ENCODE measurements around the gene ZNF516.

The ZNF516 gene

GRCh38 chr18:76370201-76370600 is 124.8 kb downstream of the ZNF516 start:
- H4K91ac ChIP-seq (ENCODE audit: low read length) = no peak overlapping the region
- H3K4me2 ChIP-seq (ENCODE audit: low read length, poor library complexity, severe bottlenecking) = no peak overlapping the region
- no peak overlapping the region for H3K23ac ChIP-seq (ENCODE audit: low read length in 2 of 2)
- no peak overlapping the region for H3K4ac ChIP-seq (ENCODE audit: low read depth in 1 of 2, low read length in 2 of 2)
- no peaks in the 10 kb centered on the region for H3K27me3 ChIP-seq (ENCODE audit: control insufficient read depth in 1 of 2, insufficient read depth in 1 of 2, low read length in 2 of 2)
- H3K27ac ChIP-seq (ENCODE audit: low read length, poor library complexity, severe bottlenecking) = no peak overlapping the region
- H4K8ac ChIP-seq (ENCODE audit: low read length) = no peak overlapping the region
- DNase-seq = no peak
- 98% methylated on average over 12 of the region's 12 CpGs for WGBS
- no peak overlapping the region for H2BK5ac ChIP-seq (ENCODE audit: low read depth, low read length, poor library complexity, severe bottlenecking)
- H3K4me1 ChIP-seq (ENCODE audit: control insufficient read depth, insufficient read depth, low read depth, low read length) = peaks cover 12% of the 10 kb centered on the region
- no peak overlapping the region for H2BK120ac ChIP-seq (ENCODE audit: low read depth, low read length)
- no peak overlapping the region for H2BK15ac ChIP-seq (ENCODE audit: low read depth, poor library complexity, severe bottlenecking)
- no peak overlapping the region for H2AFZ ChIP-seq (ENCODE audit: low read depth, low read length)
- no peak overlapping the region for H3K9ac ChIP-seq (ENCODE audit: low read length)
- no peaks in the 10 kb centered on the region for H3K9me3 ChIP-seq (ENCODE audit: control insufficient read depth, low read length)
- no peak overlapping the region for H3K14ac ChIP-seq (ENCODE audit: low read length in 2 of 2)
- no peak overlapping the region for H3K4me3 ChIP-seq (ENCODE audit: insufficient read depth in 1 of 2, low read depth in 1 of 2, low read length in 2 of 2)
- no peak overlapping the region for H2AK5ac ChIP-seq (ENCODE audit: low read length, severe bottlenecking)
- no peak overlapping the region for H3K18ac ChIP-seq (ENCODE audit: low read depth in 1 of 2, low read length in 2 of 2)
- H3K79me1 ChIP-seq (replicated peaks; ENCODE audit: low read length, poor library complexity, severe bottlenecking) = peaks cover 30% of the 10 kb centered on the region
- peaks cover 29 to 44% of the 10 kb centered on the region in 2 experiments for H3K36me3 ChIP-seq (ENCODE audit: control insufficient read depth in 1 of 2, insufficient read depth in 2 of 2, low read depth in 1 of 2, low read length in 2 of 2)
- no peak overlapping the region for H2BK12ac ChIP-seq (ENCODE audit: low read length in 2 of 2)

DNA sequence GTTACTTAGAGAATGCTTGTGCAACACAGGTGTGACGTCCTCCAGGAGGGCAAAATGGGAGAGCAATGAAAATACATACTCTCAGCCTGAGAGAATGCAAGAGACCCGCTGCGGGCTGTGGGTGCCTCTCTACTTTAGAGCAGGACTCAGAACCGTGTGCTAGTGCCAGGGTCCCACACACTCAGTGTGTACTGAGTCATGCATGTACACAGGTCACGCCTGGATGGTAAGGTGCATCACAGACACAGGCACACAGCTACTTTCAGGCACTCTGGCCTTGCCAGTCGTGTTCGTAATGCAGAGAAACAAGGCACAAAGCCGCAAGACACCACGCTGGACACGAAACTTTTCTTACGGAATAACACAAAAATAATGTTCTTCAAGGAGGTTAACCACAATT is 125.3 kb downstream of the ZNF516 start:
- H3K4me1 ChIP-seq (ENCODE audit: control insufficient read depth, insufficient read depth, low read depth, low read length) = peaks cover 12% of the 10 kb centered on the region
- H4K8ac ChIP-seq (ENCODE audit: low read length) = no peak overlapping the region
- H3K4me3 ChIP-seq (ENCODE audit: insufficient read depth in 1 of 2, low read depth in 1 of 2, low read length in 2 of 2) = no peak overlapping the region
- H3K9me3 ChIP-seq (ENCODE audit: control insufficient read depth, low read length) = no peaks in the 10 kb centered on the region
- H2AFZ ChIP-seq (ENCODE audit: low read depth, low read length) = no peak overlapping the region
- H3K18ac ChIP-seq (ENCODE audit: low read depth in 1 of 2, low read length in 2 of 2) = no peak overlapping the region
- H3K4me2 ChIP-seq (ENCODE audit: low read length, poor library complexity, severe bottlenecking) = no peak overlapping the region
- no peak overlapping the region for H2BK5ac ChIP-seq (ENCODE audit: low read depth, low read length, poor library complexity, severe bottlenecking)
- H2BK12ac ChIP-seq (ENCODE audit: low read length in 2 of 2) = no peak overlapping the region
- H4K91ac ChIP-seq (ENCODE audit: low read length) = no peak overlapping the region
- no peaks in the 10 kb centered on the region for H3K27me3 ChIP-seq (ENCODE audit: control insufficient read depth in 1 of 2, insufficient read depth in 1 of 2, low read length in 2 of 2)
- H3K4ac ChIP-seq (ENCODE audit: low read depth in 1 of 2, low read length in 2 of 2) = no peak overlapping the region
- DNase-seq = no peak
- H3K79me1 ChIP-seq (replicated peaks; ENCODE audit: low read length, poor library complexity, severe bottlenecking) = peaks cover 27% of the 10 kb centered on the region
- H2AK5ac ChIP-seq (ENCODE audit: low read length, severe bottlenecking) = no peak overlapping the region
- no peak overlapping the region for H3K27ac ChIP-seq (ENCODE audit: low read length, poor library complexity, severe bottlenecking)
- H3K36me3 ChIP-seq (ENCODE audit: control insufficient read depth in 1 of 2, insufficient read depth in 2 of 2, low read depth in 1 of 2, low read length in 2 of 2) = peaks cover 28 to 44% of the 10 kb centered on the region in 2 experiments
- no peak overlapping the region for H2BK120ac ChIP-seq (ENCODE audit: low read depth, low read length)
- H2BK15ac ChIP-seq (ENCODE audit: low read depth, poor library complexity, severe bottlenecking) = no peak overlapping the region
- H3K14ac ChIP-seq (ENCODE audit: low read length in 2 of 2) = no peak overlapping the region
- H3K23ac ChIP-seq (ENCODE audit: low read length in 2 of 2) = no peak overlapping the region
- WGBS = 93% methylated on average over 11 of the region's 11 CpGs
- no peak overlapping the region for H3K9ac ChIP-seq (ENCODE audit: low read length)

DNA sequence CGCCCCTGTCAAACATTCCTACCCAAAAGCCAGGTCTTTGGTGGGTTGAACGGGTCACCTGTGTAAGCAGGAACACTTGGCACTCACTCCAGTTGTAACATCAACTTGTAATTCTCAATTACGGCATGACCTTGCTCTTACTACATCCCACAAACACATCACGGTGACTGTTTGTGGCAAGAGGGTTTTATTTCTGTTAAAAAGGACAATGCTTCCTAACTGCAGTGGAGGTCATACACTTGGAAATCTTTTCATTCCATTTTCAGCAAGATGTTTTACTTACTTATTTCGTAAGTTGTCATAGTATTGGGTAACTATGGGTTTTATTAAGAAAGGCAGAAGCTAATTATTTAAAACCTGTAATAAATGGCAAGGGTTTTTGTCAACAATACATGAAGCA is 126.1 kb downstream of the ZNF516 start:
- no peak overlapping the region for H3K18ac ChIP-seq (ENCODE audit: low read depth in 1 of 2, low read length in 2 of 2)
- peak overlapping the region in 1 of 2 experiments; percentile 34 for H3K23ac ChIP-seq (ENCODE audit: low read length in 2 of 2)
- WGBS = 75% methylated on average over 2 of the region's 5 CpGs
- no peak overlapping the region for H3K4ac ChIP-seq (ENCODE audit: low read depth in 1 of 2, low read length in 2 of 2)
- H3K4me1 ChIP-seq (ENCODE audit: control insufficient read depth, insufficient read depth, low read depth, low read length) = peaks cover 15% of the 10 kb centered on the region
- H3K9ac ChIP-seq (ENCODE audit: low read length) = no peak overlapping the region
- H3K9me3 ChIP-seq (ENCODE audit: control insufficient read depth, low read length) = no peaks in the 10 kb centered on the region
- peaks cover 28 to 45% of the 10 kb centered on the region in 2 experiments for H3K36me3 ChIP-seq (ENCODE audit: control insufficient read depth in 1 of 2, insufficient read depth in 2 of 2, low read depth in 1 of 2, low read length in 2 of 2)
- no peaks in the 10 kb centered on the region for H3K27me3 ChIP-seq (ENCODE audit: control insufficient read depth in 1 of 2, insufficient read depth in 1 of 2, low read length in 2 of 2)
- H3K79me1 ChIP-seq (replicated peaks; ENCODE audit: low read length, poor library complexity, severe bottlenecking) = peaks cover 27% of the 10 kb centered on the region
- no peak overlapping the region for H2BK15ac ChIP-seq (ENCODE audit: low read depth, poor library complexity, severe bottlenecking)
- H2AK5ac ChIP-seq (ENCODE audit: low read length, severe bottlenecking) = no peak overlapping the region
- H4K91ac ChIP-seq (ENCODE audit: low read length) = no peak overlapping the region
- H3K4me2 ChIP-seq (ENCODE audit: low read length, poor library complexity, severe bottlenecking) = no peak overlapping the region
- H3K14ac ChIP-seq (ENCODE audit: low read length in 2 of 2) = no peak overlapping the region
- H2BK120ac ChIP-seq (ENCODE audit: low read depth, low read length) = no peak overlapping the region
- H2BK5ac ChIP-seq (ENCODE audit: low read depth, low read length, poor library complexity, severe bottlenecking) = no peak overlapping the region
- DNase-seq = no peak
- H2BK12ac ChIP-seq (ENCODE audit: low read length in 2 of 2) = no peak overlapping the region
- H3K27ac ChIP-seq (ENCODE audit: low read length, poor library complexity, severe bottlenecking) = no peak overlapping the region
- H2AFZ ChIP-seq (ENCODE audit: low read depth, low read length) = no peak overlapping the region
- no peak overlapping the region for H4K8ac ChIP-seq (ENCODE audit: low read length)
- H3K4me3 ChIP-seq (ENCODE audit: insufficient read depth in 1 of 2, low read depth in 1 of 2, low read length in 2 of 2) = no peak overlapping the region

GRCh38 chr18:76368271-76368670 is 126.8 kb downstream of the ZNF516 start:
- Histone ChIP-seq H3K14ac (ENCODE audit: low read length in 2 of 2) (no peak overlapping the region), H3K23ac (ENCODE audit: low read length in 2 of 2) (no peak overlapping the region), H3K27ac (ENCODE audit: low read length, poor library complexity, severe bottlenecking) (no peak overlapping the region), H2AK5ac (ENCODE audit: low read length, severe bottlenecking) (no peak overlapping the region), H3K4me1 (ENCODE audit: control insufficient read depth, insufficient read depth, low read depth, low read length) (peaks cover 18% of the 10 kb centered on the region), H3K4me3 (ENCODE audit: insufficient read depth in 1 of 2, low read depth in 1 of 2, low read length in 2 of 2) (no peak overlapping the region), H2BK5ac (ENCODE audit: low read depth, low read length, poor library complexity, severe bottlenecking) (no peak overlapping the region), H3K79me1 (replicated peaks; ENCODE audit: low read length, poor library complexity, severe bottlenecking) (peaks cover 25% of the 10 kb centered on the region), H2BK12ac (ENCODE audit: low read length in 2 of 2) (no peak overlapping the region), H3K4ac (ENCODE audit: low read depth in 1 of 2, low read length in 2 of 2) (no peak overlapping the region), H3K9ac (ENCODE audit: low read length) (no peak overlapping the region), H2BK15ac (ENCODE audit: low read depth, poor library complexity, severe bottlenecking) (no peak overlapping the region), H2BK120ac (ENCODE audit: low read depth, low read length) (no peak overlapping the region), H3K18ac (ENCODE audit: low read depth in 1 of 2, low read length in 2 of 2) (no peak overlapping the region), H3K9me3 (ENCODE audit: control insufficient read depth, low read length) (no peaks in the 10 kb centered on the region), H3K27me3 (ENCODE audit: control insufficient read depth in 1 of 2, insufficient read depth in 1 of 2, low read length in 2 of 2) (no peaks in the 10 kb centered on the region), H3K4me2 (ENCODE audit: low read length, poor library complexity, severe bottlenecking) (no peak overlapping the region), H3K36me3 (ENCODE audit: control insufficient read depth in 1 of 2, insufficient read depth in 2 of 2, low read depth in 1 of 2, low read length in 2 of 2) (peaks cover 28 to 51% of the 10 kb centered on the region in 2 experiments), H4K91ac (ENCODE audit: low read length) (no peak overlapping the region), H4K8ac (ENCODE audit: low read length) (no peak overlapping the region), H2AFZ (ENCODE audit: low read depth, low read length) (no peak overlapping the region)
- no peak for DNase-seq
- 92% methylated on average over 2 of the region's 3 CpGs for WGBS
